AML-193 (cell line): ENCODE measurements around the gene TRIM41.
"Not testable (repeated sequence)": the region's sequence is repeated elsewhere in the genome, so short reads cannot be mapped to it uniquely, and the experiment has no call there.

ENCODE experiments used
- DNase-seq, 2 experiments: peaks; one replicate each; lab custom pipeline; 2025; lab: John Stamatoyannopoulos, UW

TRIM41 gene

GRCh38 chr5:181211208-181211607 lies 11.9 kb upstream of the TRIM41 start:
- DNase-seq: no peak

- DNase-seq: no peak
Observed at GRCh38 chr5:181212080-181212479, 11.0 kb upstream of the TRIM41 start.

GRCh38 chr5:181212934-181213333 lies 10.1 kb upstream of the TRIM41 start:
- no peak for DNase-seq

- not testable (repeated sequence) for DNase-seq
Observed at GRCh38 chr5:181214249-181214648, 8.8 kb upstream of the TRIM41 start.

- DNase-seq: no peak
Observed at GRCh38 chr5:181215997-181216989, 6.8 kb upstream of the TRIM41 start.

GRCh38 chr5:181217111-181217802 lies 5.8 kb upstream of the TRIM41 start:
- DNase-seq: no peak

GRCh38 chr5:181217803-181218062 lies 5.3 kb upstream of the TRIM41 start:
- DNase-seq: no peak

- DNase-seq: no peak
Observed at GRCh38 chr5:181218795-181219124, 4.3 kb upstream of the TRIM41 start.

- DNase-seq: no peak
Observed at GRCh38 chr5:181219262-181220177, 3.6 kb upstream of the TRIM41 start.

GRCh38 chr5:181220178-181220515 lies 2.9 kb upstream of the TRIM41 start:
- DNase-seq: no peak

- no peak for DNase-seq
Observed at GRCh38 chr5:181221105-181221791, 1.8 kb upstream of the TRIM41 start.

GRCh38 chr5:181221792-181222629 lies 1.1 kb upstream of the TRIM41 start:
- DNase-seq: no peak

GRCh38 chr5:181222630-181223057 lies 437 bp upstream of the TRIM41 start:
- no peak for DNase-seq

GRCh38 chr5:181223729-181224389 lies 778 bp downstream of the TRIM41 start:
- no peak for DNase-seq

- DNase-seq: no peak
Observed at GRCh38 chr5:181224390-181225229, 1.5 kb downstream of the TRIM41 start.

- no peak for DNase-seq
Observed at GRCh38 chr5:181229996-181230395, 6.9 kb downstream of the TRIM41 start.

- DNase-seq: no peak
Observed at GRCh38 chr5:181230551-181230950, 7.5 kb downstream of the TRIM41 start.

GRCh38 chr5:181231432-181231831 lies 8.4 kb downstream of the TRIM41 start:
- no peak for DNase-seq

GRCh38 chr5:181232593-181232992 lies 9.5 kb downstream of the TRIM41 start:
- no peak for DNase-seq
